Lung (tissue), 12 donors: Measurements from ENCODE around the gene AGMO. TPM values are rescaled to one million over a fixed set of nuclear protein-coding genes. Genes with fewer than 3 reads are reported as not detected.
"Not testable (repeated sequence)": the region's sequence is repeated elsewhere in the genome, so short reads cannot be mapped to it uniquely, and the experiment has no call there.

Source experiments
- ATAC-seq: fragments of 200-7000 bp; cut with Tn5 transposase; one replicate; pipeline ENCODE4 v1.9.1; 2020; ENCODE audit warnings: moderate number of reproducible peaks; ENCODE audit not compliant: insufficient read depth, low FRiP score
- DNase-seq, 3 donors: peaks; one replicate each; pipeline ENCODE4 v3.0.0-alpha.2; 2013 to 2017
- H3K27ac ChIP-seq, 2 donors: one replicate each; pipeline ENCODE4 v1.5.1; 2013; ENCODE audit warnings: mild to moderate bottlenecking in 2 of 2, moderate library complexity in 2 of 2, control low read depth in 1 of 2, inconsistent platforms in 1 of 2, low read depth in 1 of 2, low read length in 1 of 2
- H3K27me3 ChIP-seq, 3 donors: one replicate each; pipeline ENCODE4 v1.5.1; 2013; ENCODE audit warnings: low read length in 2 of 3; ENCODE audit not compliant: control insufficient read depth in 3 of 3, insufficient read depth in 3 of 3
- H3K36me3 ChIP-seq, 4 donors: one replicate each; pipeline ENCODE4 v1.5.1; 2013; ENCODE audit warnings: low read length in 4 of 4, mild to moderate bottlenecking in 1 of 4, moderate library complexity in 1 of 4; ENCODE audit not compliant: control insufficient read depth in 4 of 4, insufficient read depth in 4 of 4
- H3K4me1 ChIP-seq, 5 donors: one replicate each; pipeline ENCODE4 v1.5.1; 2013; ENCODE audit warnings: low read length in 5 of 5, mild to moderate bottlenecking in 2 of 5, moderate library complexity in 1 of 5; ENCODE audit not compliant: control insufficient read depth in 5 of 5, insufficient read depth in 5 of 5
- H3K4me3 ChIP-seq: one replicate; pipeline ENCODE4 v1.5.1; 2013; ENCODE audit warnings: mild to moderate bottlenecking, control low read depth, moderate library complexity
- H3K9ac ChIP-seq, 2 donors: one replicate each; pipeline ENCODE4 v1.5.1; 2013; ENCODE audit warnings: low read length in 2 of 2, control low read depth in 1 of 2; ENCODE audit not compliant: insufficient read depth in 1 of 2
- H3K9me3 ChIP-seq, 4 donors: one replicate each; pipeline ENCODE4 v1.5.1; 2013; ENCODE audit warnings: low read length in 3 of 4, mild to moderate bottlenecking in 1 of 4, moderate library complexity in 1 of 4; ENCODE audit not compliant: control insufficient read depth in 4 of 4, insufficient read depth in 3 of 4
- CTCF ChIP-seq: IDR thresholded peaks from 2 replicates; pipeline ENCODE4 v1.5.1; 2012; ENCODE audit warnings: mild to moderate bottlenecking; ENCODE audit errors: control extremely low read depth, extremely low read depth
- WGBS, 2 donors: extraction: QIAGEN DNeasy Blood & Tissue Kit; methylation state at CpG; one replicate each; pipeline ENCODE4 v1.1.7; 2013; 5-methylcytosine and 5-hydroxymethylcytosine counted together
- polyA plus RNA-seq, 2 donors: library from polyadenylated mRNA; stranded (reverse); fragments of 200-250 nt; gene quantifications; one replicate each; pipeline ENCODE4 v1.2.1, GENCODE V29; 2013
- total RNA-seq, 2 donors: library from RNA; depleted of rRNA in 1 of 2; stranded (reverse); fragments of >200 nt in 1 of 2; gene quantifications; one replicate each; pipeline ENCODE4 v1.2.1, GENCODE V29; 2014 to 2021
- donor health status: control.
- donor health status: control.
- donor health status: Bipolar disorder and iron deficiency.
- donor health status: healthy.
- donor health status: DM: yes; HTN: yes; CAD: no.

The AGMO gene
- total and polyA plus RNA-seq, 4 donors = 0.03 to 0.74 (median 0.11) TPM

GRCh38 chr7:15306296-15306695 is 255.5 kb downstream of the AGMO start:
- ATAC-seq (no peak), DNase-seq (peak in 1 of 3 donors; percentile 32)
- Histone ChIP-seq H3K9ac (no peak overlapping the region), H3K27ac (no peak overlapping the region), H3K9me3 (peaks cover 0 to 1% (median 0%) of the 10 kb centered on the region in 4 donors), H3K4me3 (no peak overlapping the region), H3K27me3 (no peaks in the 10 kb centered on the region), H3K4me1 (no peaks in the 10 kb centered on the region), H3K36me3 (no peaks in the 10 kb centered on the region)
- TF ChIP-seq CTCF = no peak

GRCh38 chr7:15305002-15305600 is 256.7 kb downstream of the AGMO start:
- Histone ChIP-seq H3K27me3 (no peaks in the 10 kb centered on the region), H3K36me3 (no peaks in the 10 kb centered on the region), H3K9me3 (no peaks in the 10 kb centered on the region), H3K4me1 (no peaks in the 10 kb centered on the region), H3K27ac (no peak overlapping the region), H3K9ac (no peak overlapping the region), H3K4me3 (no peak overlapping the region)
- DNase-seq (peak; percentile 41 to 63 (median 56)), ATAC-seq (no peak)
- WGBS, 2 donors = 68 to 83% methylated on average over 2 of the region's 2 CpGs
- TF ChIP-seq CTCF = peak; percentile 33

GRCh38 chr7:15303357-15303756 is 258.5 kb downstream of the AGMO start:
- no peak for TF ChIP-seq CTCF
- no peaks in the 10 kb centered on the region for H3K4me1 ChIP-seq
- no peak overlapping the region for H3K9ac ChIP-seq
- WGBS, 2 donors = 89% methylated on average over 3 of the region's 3 CpGs
- no peak overlapping the region for H3K27ac ChIP-seq
- H3K36me3 ChIP-seq = no peaks in the 10 kb centered on the region
- no peak overlapping the region for H3K4me3 ChIP-seq
- H3K9me3 ChIP-seq = no peaks in the 10 kb centered on the region
- DNase-seq (no peak), ATAC-seq (no peak)
- H3K27me3 ChIP-seq = no peaks in the 10 kb centered on the region

- H3K9me3 ChIP-seq, H3K9ac ChIP-seq, H3K36me3 ChIP-seq, H3K27ac ChIP-seq, H3K4me1 ChIP-seq, ATAC-seq, H3K27me3 ChIP-seq, H3K4me3 ChIP-seq, DNase-seq: not testable (repeated sequence)
- 85 to 92% methylated on average over 6 of the region's 6 CpGs for WGBS, 2 donors
Measured at GRCh38 chr7:15300986-15301385, 260.8 kb downstream of the AGMO start.
